ENCODE results near the gene PPP2R5A.
"Not testable (repeated sequence)": the region's sequence is repeated elsewhere in the genome, so short reads cannot be mapped to it uniquely, and the experiment has no call there.

The PPP2R5A gene

GRCh38 chr1:212355230-212355969 is 70.2 kb downstream of the PPP2R5A start:
- DNase-seq (ENCODE audit: low read depth in 2 of 2) = no peak

GRCh38 chr1:212359794-212360479 is 74.7 kb downstream of the PPP2R5A start:
- DNase-seq (ENCODE audit: low read depth in 2 of 2) = no peak

GRCh38 chr1:212364985-212365384 is 79.8 kb downstream of the PPP2R5A start:
- DNase-seq (ENCODE audit: low read depth in 2 of 2) = no peak

GRCh38 chr1:212366901-212367300 is 81.7 kb downstream of the PPP2R5A start:
- DNase-seq (ENCODE audit: low read depth in 2 of 2) = no peak

GRCh38 chr1:212367474-212368072 is 82.4 kb downstream of the PPP2R5A start:
- DNase-seq (ENCODE audit: low read depth in 2 of 2) = no peak

- DNase-seq (ENCODE audit: low read depth in 2 of 2) = peak; percentile 16 to 20
Measured at GRCh38 chr1:212368073-212368484, 82.9 kb downstream of the PPP2R5A start.

GRCh38 chr1:212375986-212376385 is 90.8 kb downstream of the PPP2R5A start:
- no peak for DNase-seq (ENCODE audit: low read depth in 2 of 2)

GRCh38 chr1:212377644-212378043 is 92.4 kb downstream of the PPP2R5A start:
- no peak for DNase-seq (ENCODE audit: low read depth in 2 of 2)

GRCh38 chr1:212379366-212379765 is 94.2 kb downstream of the PPP2R5A start:
- DNase-seq (ENCODE audit: low read depth in 2 of 2) = no peak

- DNase-seq (ENCODE audit: low read depth in 2 of 2) = no peak
Measured at GRCh38 chr1:212381397-212382035, 96.3 kb downstream of the PPP2R5A start.

- no peak for DNase-seq (ENCODE audit: low read depth in 2 of 2)
Measured at GRCh38 chr1:212386029-212386428, 100.8 kb downstream of the PPP2R5A start.

- no peak for DNase-seq (ENCODE audit: low read depth in 2 of 2)
Measured at GRCh38 chr1:212388985-212389716, 103.9 kb downstream of the PPP2R5A start.

- DNase-seq (ENCODE audit: low read depth in 2 of 2) = not testable (repeated sequence)
Measured at GRCh38 chr1:212395678-212396437, 110.6 kb downstream of the PPP2R5A start.

- no peak for DNase-seq (ENCODE audit: low read depth in 2 of 2)
Measured at GRCh38 chr1:212396638-212397037, 111.4 kb downstream of the PPP2R5A start.

- DNase-seq (ENCODE audit: low read depth in 2 of 2) = no peak
Measured at GRCh38 chr1:212397171-212397570, 112.0 kb downstream of the PPP2R5A start.

- no peak for DNase-seq (ENCODE audit: low read depth in 2 of 2)
Measured at GRCh38 chr1:212401042-212401441, 115.8 kb downstream of the PPP2R5A start.

- DNase-seq (ENCODE audit: low read depth in 2 of 2) = no peak
Measured at GRCh38 chr1:212401838-212402582, 116.8 kb downstream of the PPP2R5A start.

- no peak for DNase-seq (ENCODE audit: low read depth in 2 of 2)
Measured at GRCh38 chr1:212402666-212403321, 117.6 kb downstream of the PPP2R5A start.

- DNase-seq (ENCODE audit: low read depth in 2 of 2) = no peak
Measured at GRCh38 chr1:212410231-212410820, 125.1 kb downstream of the PPP2R5A start.

All from stimulated activated CD4-positive, alpha-beta T cell treated with anti-CD3 and anti-CD28 coated beads, Interleukin-12 subunit alpha, Interleukin-12 subunit beta, amount 100 ng/mL, for 24 hours (primary cell).